Astrocyte of the cerebellum (primary cell): ENCODE results near the gene TSPOAP1.

Experiments used
- DNase-seq: peaks from one replicate; pipeline ENCODE4 v3.0.0-alpha.2; 2011; ENCODE audit warnings: low read depth
- H3K4me3 ChIP-seq: 2 replicates; pipeline ENCODE4 v1.5.1; 2011; ENCODE audit warnings: mild to moderate bottlenecking, low read depth, low read length, moderate library complexity
- CTCF ChIP-seq: IDR thresholded peaks from 2 replicates; pipeline ENCODE4 v1.5.1; 2012; ENCODE audit warnings: low read length, low read depth, moderate library complexity, mild to moderate bottlenecking; ENCODE audit errors: missing control alignments
- in situ Hi-C: cut with HindIII; loops from 2 replicates; pipeline ENCODE4 v1.10.0; 2017; ENCODE audit warnings: low sequenced_read_pairs

TSPOAP1 gene

GRCh38 chr17:58316260-58316960, 12.2 kb downstream of the TSPOAP1 start:
- TF ChIP-seq CTCF: no peak
- DNase-seq: no peak
- in situ Hi-C loops: no loop called here
- no peak overlapping the region for H3K4me3 ChIP-seq

DNA sequence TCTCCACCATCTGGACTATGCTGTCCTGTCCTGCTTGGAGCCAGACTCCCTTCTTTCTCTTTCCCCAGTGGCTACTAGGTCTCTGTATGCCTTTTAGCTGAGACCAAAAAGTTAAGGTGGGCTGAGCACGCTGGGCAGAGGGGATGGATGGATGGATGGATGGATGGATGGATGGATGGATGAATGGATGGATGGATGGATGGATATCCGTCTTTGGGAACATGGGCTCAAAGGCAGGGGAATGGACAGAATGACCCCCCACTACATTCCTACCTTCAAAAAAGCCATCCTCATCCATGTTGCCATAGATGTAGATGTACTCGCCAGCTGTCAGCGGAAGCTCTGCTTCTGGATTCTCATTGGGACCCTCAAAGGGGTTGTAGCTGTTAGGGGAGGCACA, 12.8 kb downstream of the TSPOAP1 start:
- H3K4me3 ChIP-seq: no peak overlapping the region
- TF ChIP-seq CTCF: no peak
- in situ Hi-C loops: no loop called here
- no peak for DNase-seq

GRCh38 chr17:58315281-58315711, 13.3 kb downstream of the TSPOAP1 start:
- no peak for DNase-seq
- TF ChIP-seq CTCF: no peak
- H3K4me3 ChIP-seq: no peak overlapping the region
- in situ Hi-C loops: no loop called here

DNA sequence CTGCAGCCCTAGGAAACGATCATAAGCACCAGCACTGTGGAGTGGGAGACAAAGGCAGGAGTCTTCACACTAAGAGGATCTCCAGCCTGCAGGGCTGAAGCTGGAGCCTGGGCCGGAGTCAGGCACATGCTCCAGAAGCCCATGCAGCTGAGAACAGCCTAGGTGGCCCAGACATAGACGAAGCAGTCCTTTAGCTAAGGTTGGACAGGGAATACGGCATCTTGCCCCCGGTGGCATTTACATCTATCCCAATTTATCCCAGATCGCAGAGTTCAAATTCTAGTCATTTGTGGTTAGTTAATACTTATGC, 13.9 kb downstream of the TSPOAP1 start:
- no peak for TF ChIP-seq CTCF
- in situ Hi-C loops: no loop called here
- no peak for DNase-seq
- no peak overlapping the region for H3K4me3 ChIP-seq

GRCh38 chr17:58313815-58314705, 14.5 kb downstream of the TSPOAP1 start:
- TF ChIP-seq CTCF: no peak
- in situ Hi-C loops: no loop called here
- DNase-seq: no peak

DNA sequence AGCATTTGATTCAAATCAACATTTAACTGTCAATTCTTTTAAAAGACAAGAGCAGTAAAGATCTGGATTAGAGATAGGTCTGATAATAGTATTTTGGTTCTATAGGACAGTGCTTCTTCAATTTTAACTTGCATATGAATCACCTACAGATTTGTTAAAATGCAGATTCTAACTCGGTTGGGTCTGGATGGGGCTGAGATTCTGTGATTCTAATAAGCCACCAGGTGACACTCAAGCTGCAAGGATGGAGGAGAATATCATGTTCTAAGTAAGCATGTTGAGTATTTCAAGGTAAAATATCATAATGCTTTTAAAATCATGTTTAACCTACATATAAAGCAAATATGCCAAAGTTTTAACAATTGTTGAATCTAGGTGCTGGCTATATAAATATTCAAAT, 15.8 kb downstream of the TSPOAP1 start:
- TF ChIP-seq CTCF: no peak
- H3K4me3 ChIP-seq: no peak overlapping the region
- in situ Hi-C loops: no loop called here
- DNase-seq: no peak

More at GRCh38 chr17:58313815-58314705, 14.5 kb downstream of the TSPOAP1 start:
- no peak overlapping the region for H3K4me3 ChIP-seq
